ENCODE data around the gene APOBEC4. TPM values are rescaled to one million over a fixed set of nuclear protein-coding genes. Genes with fewer than 3 reads are reported as not detected.

Gene APOBEC4
- polyA plus RNA-seq, 1 experiment = not detected

- Histone ChIP-seq H3K27me3 (ENCODE audit: control insufficient read depth, insufficient read depth, low read length) (no peaks in the 10 kb centered on the region), H3K36me3 (ENCODE audit: control insufficient read depth, insufficient read depth, low read length) (no peaks in the 10 kb centered on the region), H3K4me3 (ENCODE audit: low read depth, low read length) (no peak overlapping the region)
- DNase-seq (ENCODE audit: low read depth) = no peak
- ChIA-PET CTCF (interaction anchor here (1.3 to 1.8 kb wide), 2 partner anchors 11 to 19 kb away, joined by 3 to 9 read pairs; no protein-coding TSS in a partner anchor), POLR2A (no interaction called here)
- no peak for TF ChIP-seq CTCF (IDR thresholded peaks at IDR 0.05; ENCODE audit: insufficient read depth, low read depth, low read length)
Observed at GRCh38 chr1:183674339-183674738, 21.2 kb upstream of the APOBEC4 start.

GRCh38 chr1:183673605-183674323 is 20.6 kb upstream of the APOBEC4 start:
- ChIA-PET POLR2A (no interaction called here), CTCF (interaction anchor here (1.3 to 1.8 kb wide), 2 partner anchors 11 to 18 kb away, joined by 3 to 9 read pairs; no protein-coding TSS in a partner anchor)
- TF ChIP-seq CTCF (IDR thresholded peaks at IDR 0.05; ENCODE audit: insufficient read depth, low read depth, low read length) = no peak
- H3K36me3 ChIP-seq (ENCODE audit: control insufficient read depth, insufficient read depth, low read length) = no peaks in the 10 kb centered on the region
- DNase-seq (ENCODE audit: low read depth) = no peak
- no peak overlapping the region for H3K4me3 ChIP-seq (ENCODE audit: low read depth, low read length)
- H3K27me3 ChIP-seq (ENCODE audit: control insufficient read depth, insufficient read depth, low read length) = no peaks in the 10 kb centered on the region

- Histone ChIP-seq H3K36me3 (ENCODE audit: control insufficient read depth, insufficient read depth, low read length) (no peaks in the 10 kb centered on the region), H3K4me3 (ENCODE audit: low read depth, low read length) (no peak overlapping the region), H3K27me3 (ENCODE audit: control insufficient read depth, insufficient read depth, low read length) (no peaks in the 10 kb centered on the region)
- CTCF ChIA-PET = interaction anchor here (1.0 to 1.9 kb wide), 3 partner anchors 15 to 24 kb away, joined by 4 to 8 read pairs (median 5); no protein-coding TSS in a partner anchor
- DNase-seq (ENCODE audit: low read depth) = no peak
- POLR2A ChIA-PET = no interaction called here
- no peak for TF ChIP-seq CTCF (IDR thresholded peaks at IDR 0.05; ENCODE audit: insufficient read depth, low read depth, low read length)
Observed at GRCh38 chr1:183670169-183670568, 17.1 kb upstream of the APOBEC4 start.

GRCh38 chr1:183656355-183656754 is 3.2 kb upstream of the APOBEC4 start:
- ChIA-PET POLR2A (no interaction called here), CTCF (interaction anchor here (0.7 to 6.8 kb wide), 10 partner anchors 17 to 405 kb away, joined by 3 to 106 read pairs (median 4); no protein-coding TSS in a partner anchor)
- no peak for TF ChIP-seq CTCF (IDR thresholded peaks at IDR 0.05; ENCODE audit: insufficient read depth, low read depth, low read length)
- Histone ChIP-seq H3K27me3 (ENCODE audit: control insufficient read depth, insufficient read depth, low read length) (no peaks in the 10 kb centered on the region), H3K4me3 (ENCODE audit: low read depth, low read length) (no peak overlapping the region), H3K36me3 (ENCODE audit: control insufficient read depth, insufficient read depth, low read length) (no peaks in the 10 kb centered on the region)
- no peak for DNase-seq (ENCODE audit: low read depth)

GRCh38 chr1:183655562-183656075 is 2.5 kb upstream of the APOBEC4 start:
- ChIA-PET POLR2A (no interaction called here), CTCF (interaction anchor here (0.6 to 6.8 kb wide), 29 partner anchors 9 to 979 kb away, joined by 3 to 106 read pairs (median 4); partner anchors contain the start of gene RGL1)
- H3K4me3 ChIP-seq (ENCODE audit: low read depth, low read length) = no peak overlapping the region
- H3K27me3 ChIP-seq (ENCODE audit: control insufficient read depth, insufficient read depth, low read length) = no peaks in the 10 kb centered on the region
- no peak for DNase-seq (ENCODE audit: low read depth)
- TF ChIP-seq CTCF (IDR thresholded peaks at IDR 0.05; ENCODE audit: insufficient read depth, low read depth, low read length) = peak; percentile 79
- H3K36me3 ChIP-seq (ENCODE audit: control insufficient read depth, insufficient read depth, low read length) = no peaks in the 10 kb centered on the region
